ES-I3 (cell line): ENCODE results near the gene SLC35E3.

Source experiments
- H3K36me3 ChIP-seq: 2 replicates; pipeline ENCODE4 v1.6.1; 2013; ENCODE audit warnings: mild to moderate bottlenecking, low read length, control low read depth, moderate library complexity; ENCODE audit not compliant: insufficient read depth
- H3K4me1 ChIP-seq: 2 replicates; pipeline ENCODE4 v1.6.1; 2013; ENCODE audit warnings: mild to moderate bottlenecking, control low read depth, low read length; ENCODE audit not compliant: insufficient read depth
- H3K9ac ChIP-seq: 2 replicates; pipeline ENCODE4 v1.6.1; 2013; ENCODE audit warnings: low read depth, mild to moderate bottlenecking, low read length, moderate library complexity
- H3K9me3 ChIP-seq: 2 replicates; pipeline ENCODE4 v1.6.1; 2013; ENCODE audit warnings: mild to moderate bottlenecking, low read length, moderate library complexity; ENCODE audit not compliant: control insufficient read depth, insufficient read depth

Gene SLC35E3

GRCh38 chr12:68761442-68761812, 15.5 kb downstream of the SLC35E3 start:
- Histone ChIP-seq H3K9me3 (no peaks in the 10 kb centered on the region), H3K4me1 (no peaks in the 10 kb centered on the region), H3K36me3 (peaks cover 3% of the 10 kb centered on the region)

DNA sequence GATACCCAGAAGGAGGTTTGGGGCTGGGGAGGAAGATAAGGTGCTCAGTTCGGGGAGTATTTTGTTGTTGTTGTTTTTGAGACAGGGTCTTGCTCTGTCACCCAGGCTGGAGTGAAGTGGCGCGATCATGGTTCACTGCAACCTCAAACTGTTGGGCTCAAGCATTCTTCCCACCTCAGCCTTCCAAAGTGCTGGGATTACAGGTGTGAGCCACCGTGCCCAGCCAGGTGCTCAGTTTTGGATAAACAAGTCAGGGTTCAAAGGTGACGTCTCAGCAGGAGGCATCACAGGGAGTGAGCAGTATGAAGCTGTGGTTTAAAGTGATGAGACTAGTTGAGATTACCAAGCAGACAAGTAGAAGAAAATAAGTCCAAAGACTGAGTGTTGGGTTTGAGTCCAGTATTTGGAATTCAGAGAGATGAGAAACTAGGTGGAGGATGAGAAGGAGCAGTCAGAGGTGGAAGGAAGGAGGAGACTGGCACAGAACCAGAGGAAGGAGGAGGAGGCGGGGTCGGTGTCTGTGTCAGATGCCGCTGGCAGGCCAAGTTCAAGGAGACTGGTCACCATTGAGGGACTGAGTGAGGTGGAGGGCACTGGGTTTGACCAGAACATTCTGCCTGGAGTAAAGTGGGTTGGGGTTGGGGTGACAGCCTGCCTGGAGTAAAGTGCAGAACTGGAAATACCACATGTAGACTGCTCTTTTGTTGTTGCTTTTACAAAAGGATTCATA, 16.1 kb downstream of the SLC35E3 start:
- Histone ChIP-seq H3K9ac (no peak overlapping the region), H3K4me1 (no peaks in the 10 kb centered on the region), H3K9me3 (no peaks in the 10 kb centered on the region), H3K36me3 (peaks cover under 1% of the 10 kb centered on the region)

More at GRCh38 chr12:68761442-68761812, 15.5 kb downstream of the SLC35E3 start:
- H3K9ac ChIP-seq: no peak overlapping the region

- H3K4me1 ChIP-seq: no peaks in the 10 kb centered on the region
- H3K9me3 ChIP-seq: no peaks in the 10 kb centered on the region
- H3K36me3 ChIP-seq: no peaks in the 10 kb centered on the region; the same call in 1 of the 2 replicates
- no peak overlapping the region for H3K9ac ChIP-seq
Observed at GRCh38 chr12:68762691-68763090, 16.7 kb downstream of the SLC35E3 start.

DNA sequence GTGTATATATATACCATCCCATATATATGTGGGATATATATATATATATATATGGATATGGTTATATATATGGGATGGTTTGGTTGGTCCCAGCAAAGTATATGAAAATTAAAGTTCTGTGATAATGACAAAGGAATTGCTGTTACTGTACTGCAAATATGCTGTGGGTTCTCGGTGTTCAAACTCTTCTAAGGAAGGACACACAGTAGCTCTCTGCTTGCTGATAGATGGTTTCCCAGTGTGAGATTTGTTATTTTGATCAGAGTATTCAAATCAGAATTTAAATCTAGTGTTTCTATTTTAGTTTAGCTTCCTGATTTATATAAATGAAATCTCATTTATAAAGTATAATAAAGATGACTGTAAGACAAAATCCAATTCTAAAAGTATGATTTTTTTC, 19.7 kb downstream of the SLC35E3 start:
- Histone ChIP-seq H3K9me3 (no peaks in the 10 kb centered on the region), H3K9ac (no peak overlapping the region), H3K4me1 (no peaks in the 10 kb centered on the region), H3K36me3 (no peaks in the 10 kb centered on the region; the same call in 1 of the 2 replicates)

DNA sequence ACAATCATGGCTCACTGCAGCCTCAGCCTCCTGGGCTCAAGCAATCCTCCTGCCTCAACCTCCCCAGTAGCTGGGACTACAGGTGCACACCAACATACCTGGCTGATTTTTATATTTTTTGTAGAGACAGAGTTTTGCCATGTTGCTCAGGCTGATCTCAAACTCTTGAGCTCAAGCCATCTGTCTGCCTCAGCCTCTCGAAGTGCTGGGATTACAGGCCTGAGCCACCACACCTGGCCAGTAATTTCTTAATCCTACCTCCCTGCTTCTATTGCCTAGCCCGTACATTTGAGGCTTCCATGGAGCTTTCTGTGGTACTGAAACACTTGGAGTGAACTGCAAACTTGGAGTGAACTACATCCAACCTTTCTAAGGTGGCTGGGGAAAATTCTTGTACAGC, 20.7 kb downstream of the SLC35E3 start:
- Histone ChIP-seq H3K4me1 (no peaks in the 10 kb centered on the region), H3K9me3 (no peaks in the 10 kb centered on the region), H3K9ac (no peak overlapping the region), H3K36me3 (no peaks in the 10 kb centered on the region; the same call in 1 of the 2 replicates)

GRCh38 chr12:68767191-68767590, 21.2 kb downstream of the SLC35E3 start:
- Histone ChIP-seq H3K9me3 (no peaks in the 10 kb centered on the region), H3K36me3 (no peaks in the 10 kb centered on the region; the same call in 1 of the 2 replicates), H3K9ac (no peak overlapping the region), H3K4me1 (no peaks in the 10 kb centered on the region)

GRCh38 chr12:68768431-68768939, 22.5 kb downstream of the SLC35E3 start:
- no peaks in the 10 kb centered on the region for H3K4me1 ChIP-seq
- H3K9me3 ChIP-seq: no peaks in the 10 kb centered on the region
- no peak overlapping the region for H3K9ac ChIP-seq
- no peaks in the 10 kb centered on the region for H3K36me3 ChIP-seq

GRCh38 chr12:68769941-68770340, 24.0 kb downstream of the SLC35E3 start:
- H3K9me3 ChIP-seq: no peaks in the 10 kb centered on the region
- H3K9ac ChIP-seq: no peak overlapping the region
- no peaks in the 10 kb centered on the region for H3K36me3 ChIP-seq
- H3K4me1 ChIP-seq: no peaks in the 10 kb centered on the region

DNA sequence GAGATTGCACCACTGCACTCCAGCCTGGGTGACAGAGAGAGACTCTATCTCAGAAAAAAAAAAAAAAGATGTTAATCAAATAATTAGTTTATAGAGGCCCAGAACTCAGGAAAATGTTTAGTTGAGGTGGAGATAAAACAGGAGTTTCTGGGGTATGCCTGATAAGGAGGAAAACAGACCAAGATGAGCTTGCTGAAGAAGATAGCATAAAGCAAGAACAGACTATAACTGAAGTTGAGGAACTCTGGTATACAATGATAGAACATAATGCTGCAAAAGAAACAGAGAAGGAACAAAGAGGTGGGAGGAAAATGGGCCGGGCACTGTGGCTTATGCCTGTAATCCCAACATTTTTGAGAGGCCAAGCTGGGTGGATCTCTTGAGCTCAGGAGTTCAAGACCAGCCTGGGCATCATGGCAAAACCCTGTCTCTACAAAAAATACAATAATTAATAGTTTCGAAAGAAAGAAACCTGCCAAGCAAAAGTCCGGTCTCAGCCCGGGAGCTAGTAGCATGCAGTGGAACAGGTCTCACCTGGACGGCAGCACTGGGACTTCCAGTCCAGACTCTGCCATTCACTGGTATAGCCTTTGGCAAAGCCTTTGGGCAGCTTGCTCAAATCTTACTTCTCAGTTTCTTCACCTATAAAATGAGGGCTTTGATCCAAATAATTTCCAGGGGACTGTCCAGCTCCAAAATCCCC, 25.4 kb downstream of the SLC35E3 start:
- H3K36me3 ChIP-seq: no peaks in the 10 kb centered on the region
- H3K9ac ChIP-seq: no peak overlapping the region
- no peaks in the 10 kb centered on the region for H3K9me3 ChIP-seq
- no peaks in the 10 kb centered on the region for H3K4me1 ChIP-seq

DNA sequence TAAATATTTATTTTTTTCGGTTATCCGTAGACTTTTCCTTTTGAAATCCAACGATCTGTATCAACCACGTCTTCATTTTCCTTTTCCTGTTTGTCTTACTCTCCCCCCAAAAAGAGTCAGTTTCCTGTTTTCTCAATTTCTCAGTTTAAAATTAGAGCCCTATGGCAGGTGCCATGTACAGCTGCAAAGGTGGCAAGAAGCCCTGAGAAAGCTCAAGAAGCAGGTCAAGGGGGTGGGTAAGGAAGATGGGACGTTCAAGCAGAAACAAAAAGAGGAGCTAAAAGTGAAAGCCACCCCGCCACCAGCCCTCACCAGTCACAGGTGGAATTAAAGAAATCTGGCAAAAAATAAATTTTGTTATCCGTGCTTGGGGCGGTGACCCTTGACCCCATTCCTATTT, 26.7 kb downstream of the SLC35E3 start:
- no peaks in the 10 kb centered on the region for H3K36me3 ChIP-seq
- H3K9ac ChIP-seq: no peak overlapping the region
- H3K4me1 ChIP-seq: no peaks in the 10 kb centered on the region
- H3K9me3 ChIP-seq: no peaks in the 10 kb centered on the region

DNA sequence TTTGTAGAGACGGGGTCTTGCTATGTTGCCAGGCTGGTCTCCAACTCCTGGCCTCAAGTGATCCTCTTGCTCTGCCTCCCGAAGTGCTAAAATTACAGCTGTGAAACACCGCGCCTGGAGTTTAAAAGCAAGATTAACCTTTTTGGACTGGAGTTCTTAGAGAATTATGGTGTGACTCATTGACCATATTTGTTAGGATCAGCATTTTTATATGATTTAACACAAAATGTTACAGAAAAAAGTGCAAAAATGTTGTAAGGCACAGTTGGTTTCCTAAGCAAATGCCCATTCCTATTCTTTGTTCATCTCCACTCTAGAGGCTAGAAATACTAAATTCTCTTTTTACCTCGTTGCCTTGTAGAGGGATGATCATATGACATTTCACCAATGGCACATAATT, 27.6 kb downstream of the SLC35E3 start:
- no peak overlapping the region for H3K9ac ChIP-seq
- H3K9me3 ChIP-seq: no peaks in the 10 kb centered on the region
- H3K36me3 ChIP-seq: no peaks in the 10 kb centered on the region
- H3K4me1 ChIP-seq: no peaks in the 10 kb centered on the region

DNA sequence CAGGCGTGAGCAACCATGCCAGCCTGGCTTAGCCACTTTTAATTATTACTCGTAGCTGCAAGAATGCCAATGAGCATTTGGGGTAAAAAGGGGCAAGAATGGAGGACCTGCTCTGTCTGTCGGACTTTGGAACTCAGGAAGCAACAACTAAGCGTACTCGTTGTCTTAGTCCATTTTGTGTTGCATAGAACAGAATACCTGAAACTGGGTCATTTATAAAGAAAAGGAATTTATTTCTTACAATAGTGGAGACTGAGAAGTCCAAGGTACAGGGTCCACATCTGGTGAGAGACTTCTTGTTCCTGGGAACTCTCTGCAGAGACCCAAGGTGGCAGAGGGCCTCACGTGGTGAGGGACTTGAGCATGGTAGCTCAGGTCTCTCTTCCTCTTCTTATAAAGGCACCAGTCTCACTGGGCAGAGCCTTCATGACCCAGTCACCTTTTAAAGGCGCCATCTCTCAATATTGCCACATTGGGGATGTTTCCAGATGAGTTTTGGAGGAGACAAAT, 29.2 kb downstream of the SLC35E3 start:
- Histone ChIP-seq H3K9ac (no peak overlapping the region), H3K9me3 (no peaks in the 10 kb centered on the region), H3K36me3 (no peaks in the 10 kb centered on the region), H3K4me1 (no peaks in the 10 kb centered on the region)

DNA sequence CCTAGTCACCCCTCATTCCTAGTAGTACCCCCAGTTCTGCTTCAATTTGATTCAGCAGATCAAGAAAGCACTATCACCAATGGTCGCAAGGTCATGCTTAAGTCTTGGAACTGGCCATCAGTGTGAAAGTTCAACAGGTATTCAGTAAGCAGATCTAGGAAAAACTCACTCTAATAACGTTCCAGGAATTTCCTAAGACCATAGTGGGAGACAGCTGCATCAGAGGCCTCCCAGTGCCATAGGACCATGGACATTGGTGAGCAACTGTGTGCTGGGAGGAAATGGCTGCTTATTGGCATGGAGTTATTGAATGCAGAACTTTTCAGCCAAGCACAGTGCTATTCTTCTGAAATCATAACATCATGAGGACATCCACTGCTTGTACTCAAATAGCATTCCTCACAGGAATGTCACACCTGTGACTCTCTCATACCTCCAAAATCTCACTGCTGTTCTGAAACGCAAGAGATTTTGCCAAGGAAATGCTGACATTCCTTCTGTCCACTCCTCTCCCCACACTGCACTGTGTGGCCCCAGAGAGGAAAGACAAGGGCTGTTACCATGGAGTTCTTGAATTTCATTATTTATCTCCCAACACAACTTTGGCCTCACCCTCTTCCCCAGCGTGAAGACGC, 31.1 kb downstream of the SLC35E3 start:
- no peaks in the 10 kb centered on the region for H3K9me3 ChIP-seq
- H3K36me3 ChIP-seq: no peaks in the 10 kb centered on the region
- no peak overlapping the region for H3K9ac ChIP-seq
- no peaks in the 10 kb centered on the region for H3K4me1 ChIP-seq

DNA sequence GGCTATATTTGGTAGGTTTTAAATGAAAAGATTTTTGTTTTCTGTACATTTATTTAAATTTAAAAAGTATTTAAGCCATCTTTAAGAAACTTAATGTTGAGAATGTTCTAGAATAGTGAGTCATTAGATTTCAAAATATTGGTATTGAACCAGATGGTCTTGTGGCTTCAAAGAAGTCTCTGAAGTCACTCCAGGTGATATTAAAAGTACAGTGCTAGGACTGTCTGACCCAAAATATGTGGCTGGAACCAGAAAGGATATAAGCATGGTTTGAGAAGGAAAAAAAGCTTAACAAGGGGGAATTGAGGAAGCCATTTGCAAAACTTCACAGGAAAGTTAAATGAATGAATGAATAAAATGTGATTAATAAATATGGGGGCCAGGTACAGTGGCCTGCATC, 33.3 kb downstream of the SLC35E3 start:
- Histone ChIP-seq H3K36me3 (no peaks in the 10 kb centered on the region), H3K9me3 (no peaks in the 10 kb centered on the region), H3K9ac (no peak overlapping the region), H3K4me1 (no peaks in the 10 kb centered on the region)
